Progenitor cell of endocrine pancreas (in vitro differentiated cells): ENCODE measurements around the gene EXOSC3. TPM values are rescaled to one million over a fixed set of nuclear protein-coding genes. Genes with fewer than 3 reads are reported as not detected.
"Not testable (repeated sequence)": the region's sequence is repeated elsewhere in the genome, so short reads cannot be mapped to it uniquely, and the experiment has no call there.

Experiments used
- DNase-seq: peaks from one replicate; pipeline ENCODE4 v3.0.0; 2021; ENCODE audit warnings: low spot score; ENCODE audit not compliant: unreplicated experiment
- H3K27ac Mint-ChIP-seq: 2 replicates; pipeline ENCODE4 v1.8.0; 2021; ENCODE audit warnings: mild to moderate bottlenecking, moderate library complexity, mixed read lengths
- H3K27me3 Mint-ChIP-seq: 2 replicates; pipeline ENCODE4 v1.8.0; 2021; ENCODE audit warnings: mixed read lengths
- H3K36me3 Mint-ChIP-seq: 2 replicates; pipeline ENCODE4 v1.8.0; 2022; ENCODE audit warnings: mixed read lengths; ENCODE audit not compliant: insufficient read depth
- H3K4me1 Mint-ChIP-seq: 2 replicates; pipeline ENCODE4 v1.8.0; 2021; ENCODE audit warnings: low read depth, mixed read lengths
- H3K4me3 Mint-ChIP-seq: 2 replicates; pipeline ENCODE4 v1.8.0; 2021; ENCODE audit warnings: low read depth, mild to moderate bottlenecking, moderate library complexity, mixed read lengths
- H3K9me3 Mint-ChIP-seq: 2 replicates; pipeline ENCODE4 v1.8.0; 2021; ENCODE audit warnings: low read depth, mixed read lengths
- CTCF ChIP-seq: fragments of 200-600 bp; sonication (generic); IDR thresholded peaks from one replicate; pipeline ENCODE4 v1.5.0; 2021; ENCODE audit warnings: antibody characterized with exemption, mild to moderate bottlenecking; ENCODE audit not compliant: unreplicated experiment
- long read RNA-seq: library from polyadenylated mRNA; unstranded; transcript quantifications from one replicate; pipeline ENCODE4 v2.0.0, GENCODE V29; 2020
- total RNA-seq: library from RNA; stranded (reverse); gene quantifications from 2 replicates; pipeline ENCODE4 v1.2.1, GENCODE V29; 2021

EXOSC3 gene
- total RNA-seq: 55.7 and 61.8 TPM in 2 replicates
- long read RNA-seq, transcript EXOSC3-201 (4 exons, 1,806 nt): major isoform, 27 of 38 reads
- long read RNA-seq, partial matches to known transcripts: 1 of 38 reads
- long read RNA-seq, other reads (novel, unspliced or antisense): 5 of 38 reads

GRCh38 chr9:37784616-37785483, at the start of gene EXOSC3:
Gene EXOSC3, minus strand, starts transcription at chr9:37785064. Its CDS starts 20 bp downstream, at chr9:37785044.
- H3K27me3 Mint-ChIP-seq: peaks cover 18% of the 10 kb centered on the region
- peaks cover 10% of the 10 kb centered on the region for H3K36me3 Mint-ChIP-seq
- peaks cover 14% of the 10 kb centered on the region for H3K4me1 Mint-ChIP-seq
- H3K9me3 Mint-ChIP-seq: no peaks in the 10 kb centered on the region
- DNase-seq: peak; percentile 71
- peak within 1 kb of the TSS; percentile 97 for H3K4me3 Mint-ChIP-seq
- H3K27ac Mint-ChIP-seq: peak within 1 kb of the TSS; percentile 97
- TF ChIP-seq CTCF: peak; percentile 36

GRCh38 chr9:37827483-37828165, 42.8 kb upstream of the EXOSC3 start:
- no peak for TF ChIP-seq CTCF
- H3K4me3 Mint-ChIP-seq: no peak overlapping the region
- peaks cover 3% of the 10 kb centered on the region for H3K9me3 Mint-ChIP-seq
- no peaks in the 10 kb centered on the region for H3K4me1 Mint-ChIP-seq
- H3K27ac Mint-ChIP-seq: no peak overlapping the region
- no peak for DNase-seq
- peaks cover 26% of the 10 kb centered on the region for H3K36me3 Mint-ChIP-seq
- H3K27me3 Mint-ChIP-seq: no peaks in the 10 kb centered on the region

GRCh38 chr9:37825174-37825573, 40.3 kb upstream of the EXOSC3 start:
- not testable (repeated sequence) for H3K4me3 Mint-ChIP-seq, H3K4me1 Mint-ChIP-seq, DNase-seq, H3K9me3 Mint-ChIP-seq, H3K27me3 Mint-ChIP-seq, H3K27ac Mint-ChIP-seq
- H3K36me3 Mint-ChIP-seq: peaks cover 37% of the 10 kb centered on the region

GRCh38 chr9:37820142-37820541, 35.3 kb upstream of the EXOSC3 start:
- no peaks in the 10 kb centered on the region for H3K4me1 Mint-ChIP-seq
- H3K27ac Mint-ChIP-seq: no peak overlapping the region
- H3K4me3 Mint-ChIP-seq: no peak overlapping the region
- H3K36me3 Mint-ChIP-seq: peaks cover 26% of the 10 kb centered on the region
- no peak for TF ChIP-seq CTCF
- no peak for DNase-seq
- H3K27me3 Mint-ChIP-seq: no peaks in the 10 kb centered on the region
- H3K9me3 Mint-ChIP-seq: peaks cover 3% of the 10 kb centered on the region

- H3K36me3 Mint-ChIP-seq: peaks cover 19% of the 10 kb centered on the region
- no peaks in the 10 kb centered on the region for H3K4me1 Mint-ChIP-seq
- no peaks in the 10 kb centered on the region for H3K27me3 Mint-ChIP-seq
- DNase-seq: no peak
- TF ChIP-seq CTCF: no peak
- no peaks in the 10 kb centered on the region for H3K9me3 Mint-ChIP-seq
- no peak overlapping the region for H3K4me3 Mint-ChIP-seq
- no peak overlapping the region for H3K27ac Mint-ChIP-seq
These were observed 34.0 kb upstream of the EXOSC3 start for GRCh38 chr9:37818849-37819248.
